Mesendoderm (in vitro differentiated cells): ENCODE data around the gene RETREG3.
"Not testable (repeated sequence)": the region's sequence is repeated elsewhere in the genome, so short reads cannot be mapped to it uniquely, and the experiment has no call there.

Source experiments
- DNase-seq: peaks from one replicate; pipeline ENCODE4 v3.0.0; 2013
- H2AK5ac ChIP-seq: 2 replicates; pipeline ENCODE4 v1.6.1; 2013; ENCODE audit warnings: low read length, inconsistent platforms
- H2BK120ac ChIP-seq: 2 replicates; pipeline ENCODE4 v1.6.1; 2013; ENCODE audit warnings: low read depth, mild to moderate bottlenecking, low read length, moderate library complexity, mixed read lengths
- H2BK15ac ChIP-seq: replicated peaks from 2 replicates; pipeline ENCODE4 v1.6.1; 2013; ENCODE audit warnings: low read depth, mild to moderate bottlenecking, moderate library complexity
- H2BK5ac ChIP-seq: 2 replicates; pipeline ENCODE4 v1.6.1; 2013; ENCODE audit warnings: low read length, inconsistent platforms
- H3K18ac ChIP-seq: 2 replicates; pipeline ENCODE4 v1.6.1; 2013; ENCODE audit warnings: mild to moderate bottlenecking, low read length, mixed read lengths
- H3K23ac ChIP-seq: one replicate; pipeline ENCODE4 v1.6.1; 2013; ENCODE audit warnings: low read length
- H3K27ac ChIP-seq: 2 replicates; pipeline ENCODE4 v1.5.1; 2013; ENCODE audit warnings: low read depth, mild to moderate bottlenecking, inconsistent platforms, low read length, moderate library complexity
- H3K27me3 ChIP-seq: 2 replicates; pipeline ENCODE4 v1.6.1; 2013; ENCODE audit warnings: low read length, control low read depth, mild to moderate bottlenecking, inconsistent platforms; ENCODE audit not compliant: insufficient read depth, poor library complexity
- H3K36me3 ChIP-seq: 2 replicates; pipeline ENCODE4 v1.6.1; 2013; ENCODE audit warnings: low read length, inconsistent platforms; ENCODE audit not compliant: control insufficient read depth, insufficient read depth
- H3K4ac ChIP-seq: one replicate; pipeline ENCODE4 v1.6.1; 2013; ENCODE audit warnings: low read depth, mild to moderate bottlenecking, low read length, moderate library complexity
- H3K4me1 ChIP-seq: 2 replicates; pipeline ENCODE4 v1.6.1; 2013; ENCODE audit warnings: low read depth, low read length, inconsistent platforms; ENCODE audit not compliant: control insufficient read depth
- H3K4me2 ChIP-seq: 2 replicates; pipeline ENCODE4 v1.6.1; 2013; ENCODE audit warnings: low read length
- H3K4me3 ChIP-seq: 2 replicates; pipeline ENCODE4 v1.5.1; 2013; ENCODE audit warnings: mild to moderate bottlenecking, low read length
- H3K56ac ChIP-seq: one replicate; pipeline ENCODE4 v1.6.1; 2013; ENCODE audit warnings: low read length
- H3K79me1 ChIP-seq: 2 replicates; pipeline ENCODE4 v1.6.1; 2013; ENCODE audit warnings: low read length, inconsistent platforms
- H3K79me2 ChIP-seq: 2 replicates; pipeline ENCODE4 v1.6.1; 2013; ENCODE audit warnings: mild to moderate bottlenecking, low read length; ENCODE audit not compliant: control insufficient read depth, insufficient read depth
- H3K9ac ChIP-seq: 2 replicates; pipeline ENCODE4 v1.6.1; 2013; ENCODE audit warnings: low read length, inconsistent platforms
- H4K5ac ChIP-seq: one replicate; pipeline ENCODE4 v1.6.1; 2013; ENCODE audit warnings: low read length
- H4K8ac ChIP-seq: one replicate; pipeline ENCODE4 v1.6.1; 2013; ENCODE audit warnings: low read depth, mild to moderate bottlenecking, control low read depth, low read length, moderate library complexity
- WGBS: extraction: QIAGEN DNeasy Blood & Tissue Kit; methylation state at CpG from one replicate; pipeline ENCODE4 v1.1.7; 2013; ENCODE audit warnings: low lambda C conversion rate, missing lambda C conversion rate; ENCODE audit not compliant: insufficient coverage; ENCODE audit errors: extremely low coverage; 5-methylcytosine and 5-hydroxymethylcytosine counted together

RETREG3 gene

GRCh38 chr17:42627032-42627764, 18.0 kb upstream of the RETREG3 start:
- H3K36me3 ChIP-seq, H3K56ac ChIP-seq, H3K23ac ChIP-seq, H3K4ac ChIP-seq, H4K5ac ChIP-seq, H2AK5ac ChIP-seq, H3K18ac ChIP-seq, H4K8ac ChIP-seq, H3K9ac ChIP-seq, H2BK5ac ChIP-seq, H2BK120ac ChIP-seq, H3K27ac ChIP-seq, H2BK15ac ChIP-seq, H3K4me3 ChIP-seq, H3K4me1 ChIP-seq, H3K79me2 ChIP-seq, H3K79me1 ChIP-seq, H3K4me2 ChIP-seq, H3K27me3 ChIP-seq: not testable (repeated sequence)
- DNase-seq, result peak; percentile 23
- WGBS, result no CpG with 5 or more reads among the region's 6 CpGs

- no peak overlapping the region for H3K4me3 ChIP-seq
- no peak overlapping the region for H2BK15ac ChIP-seq
- H3K23ac ChIP-seq, result no peak overlapping the region
- H3K79me2 ChIP-seq, result no peaks in the 10 kb centered on the region
- no peak overlapping the region for H2BK5ac ChIP-seq
- no CpG with 5 or more reads among the region's 7 CpGs for WGBS
- no peaks in the 10 kb centered on the region for H3K27me3 ChIP-seq
- no peak overlapping the region for H3K9ac ChIP-seq
- H3K36me3 ChIP-seq, result no peaks in the 10 kb centered on the region
- DNase-seq, result peak; percentile 11
- H2BK120ac ChIP-seq, result no peak overlapping the region
- H3K4me1 ChIP-seq, result no peaks in the 10 kb centered on the region
- no peak overlapping the region for H3K27ac ChIP-seq
- H3K4me2 ChIP-seq, result no peak overlapping the region
- H3K56ac ChIP-seq, result no peak overlapping the region
- no peak overlapping the region for H3K4ac ChIP-seq
- no peaks in the 10 kb centered on the region for H3K79me1 ChIP-seq
- H4K5ac ChIP-seq, result no peak overlapping the region
- no peak overlapping the region for H3K18ac ChIP-seq
- no peak overlapping the region for H2AK5ac ChIP-seq
- H4K8ac ChIP-seq, result no peak overlapping the region
Measured at GRCh38 chr17:42623732-42624596, 14.8 kb upstream of the RETREG3 start.

- no peak for DNase-seq
- H3K79me2 ChIP-seq, result no peaks in the 10 kb centered on the region
- no CpG with 5 or more reads among the region's 2 CpGs for WGBS
Measured at GRCh38 chr17:42623271-42623670, 14.1 kb upstream of the RETREG3 start.

GRCh38 chr17:42621987-42622386, 12.8 kb upstream of the RETREG3 start:
- H3K23ac ChIP-seq, H3K79me2 ChIP-seq, H3K18ac ChIP-seq, H2AK5ac ChIP-seq, H2BK15ac ChIP-seq, H3K9ac ChIP-seq, H3K79me1 ChIP-seq, H3K4me2 ChIP-seq, DNase-seq, H3K4me3 ChIP-seq, H3K4me1 ChIP-seq, H4K5ac ChIP-seq, H2BK5ac ChIP-seq, H3K27me3 ChIP-seq, H3K56ac ChIP-seq, H4K8ac ChIP-seq, H3K27ac ChIP-seq, H3K36me3 ChIP-seq, H3K4ac ChIP-seq, H2BK120ac ChIP-seq: not testable (repeated sequence)
- no CpG with 5 or more reads among the region's 3 CpGs for WGBS

More at GRCh38 chr17:42623271-42623670, 14.1 kb upstream of the RETREG3 start:
- H3K23ac ChIP-seq, result no peak overlapping the region
- no peak overlapping the region for H2BK5ac ChIP-seq
- H2BK120ac ChIP-seq, result no peak overlapping the region
- H3K18ac ChIP-seq, result no peak overlapping the region
- no peak overlapping the region for H4K8ac ChIP-seq
- no peaks in the 10 kb centered on the region for H3K36me3 ChIP-seq
- H3K4ac ChIP-seq, result no peak overlapping the region
- H3K27ac ChIP-seq, result no peak overlapping the region
- H2AK5ac ChIP-seq, result no peak overlapping the region
- no peak overlapping the region for H3K56ac ChIP-seq
- H3K9ac ChIP-seq, result no peak overlapping the region
- no peaks in the 10 kb centered on the region for H3K79me1 ChIP-seq
- H3K27me3 ChIP-seq, result no peaks in the 10 kb centered on the region
- H3K4me2 ChIP-seq, result no peak overlapping the region
- H3K4me1 ChIP-seq, result no peaks in the 10 kb centered on the region
- no peak overlapping the region for H2BK15ac ChIP-seq
- no peak overlapping the region for H4K5ac ChIP-seq
- H3K4me3 ChIP-seq, result no peak overlapping the region

- Histone ChIP-seq H3K79me1 (no peaks in the 10 kb centered on the region), H3K27ac (no peak overlapping the region), H2BK15ac (no peak overlapping the region)
Measured at GRCh38 chr17:42618442-42619150, 9.4 kb upstream of the RETREG3 start.

More at GRCh38 chr17:42618442-42619150, 9.4 kb upstream of the RETREG3 start:
- Histone ChIP-seq H3K27me3 (no peaks in the 10 kb centered on the region), H3K56ac (no peak overlapping the region), H2AK5ac (no peak overlapping the region), H3K4ac (no peak overlapping the region), H3K9ac (no peak overlapping the region), H2BK5ac (no peak overlapping the region), H3K4me2 (no peak overlapping the region), H2BK120ac (no peak overlapping the region), H4K5ac (no peak overlapping the region), H3K36me3 (peaks cover 13% of the 10 kb centered on the region), H3K79me2 (no peaks in the 10 kb centered on the region), H3K23ac (no peak overlapping the region), H3K4me3 (no peak overlapping the region), H3K4me1 (no peaks in the 10 kb centered on the region), H3K18ac (no peak overlapping the region), H4K8ac (no peak overlapping the region)
- DNase-seq, result peak; percentile 87
- no CpG with 5 or more reads among the region's 9 CpGs for WGBS
